Prostate gland (tissue), 2 donors: ENCODE data around the gene LIN37. TPM values are rescaled to one million over a fixed set of nuclear protein-coding genes. Genes with fewer than 3 reads are reported as not detected.

Experiments used
- DNase-seq: peaks from one replicate; pipeline ENCODE4 v3.0.0-alpha.2; 2019; ENCODE audit warnings: low spot score
- H3K27ac ChIP-seq, 2 donors: fragments of 200-600 bp; sonication (generic); 2 replicates each; pipeline ENCODE4 v1.5.1; 2017 to 2019
- H3K27me3 ChIP-seq: fragments of 200-600 bp; sonication (generic); replicated peaks from 2 replicates; pipeline ENCODE4 v1.5.1; 2019; ENCODE audit not compliant: insufficient read depth
- H3K36me3 ChIP-seq, 2 donors: fragments of 200-600 bp; sonication (generic); 1 replicate in 1 of 2; 2 replicates in 1 of 2; pipeline versions ENCODE4 v1.5.1 to v1.8.1; 2017 to 2019
- H3K4me1 ChIP-seq: fragments of 200-600 bp; sonication (generic); replicated peaks from 2 replicates; pipeline ENCODE4 v1.5.1; 2019
- H3K4me3 ChIP-seq, 2 donors: fragments of 200-600 bp; sonication (generic); 2 replicates each; pipeline ENCODE4 v1.5.1; 2017 to 2019
- H3K9me3 ChIP-seq: fragments of 200-600 bp; sonication (generic); 2 replicates; pipeline ENCODE4 v1.5.1; 2017
- POLR2A ChIP-seq: fragments of 450-650 bp; IDR thresholded peaks from one replicate; pipeline ENCODE4 v1.6.1; 2016; ENCODE audit warnings: antibody characterized with exemption, mild to moderate bottlenecking
- POLR2AphosphoS5 ChIP-seq: sonication (generic); formaldehyde crosslinking; IDR thresholded peaks from one replicate; pipeline ENCODE4 v1.6.1; 2017; ENCODE audit warnings: antibody characterized with exemption
- WGBS: methylation state at CpG from one replicate; pipeline ENCODE4 v1.1.5; 2018; 5-methylcytosine and 5-hydroxymethylcytosine counted together
- intact Hi-C: fragments of 100-400 bp; cut with DNase I; formaldehyde crosslinking; loops from one replicate; pipeline ENCODE4 v1.14.2; 2022
- total RNA-seq, 2 donors: library from RNA; depleted of rRNA; stranded (reverse); fragments of >200 nt; gene quantifications; one replicate each; pipeline ENCODE4 v1.1.0, GENCODE V29; 2016
- TF ChIP-seq, protein P1 (sequence below), 4 experiments: fragments of 200-600 bp in 2 of 4; fragments of 450-650 bp in 2 of 4; sonication (generic) in 2 of 4; IDR thresholded peaks; 1 replicate in 3 of 4; 2 replicates in 1 of 4; pipeline ENCODE4 v1.5.1; 2016 to 2019; ENCODE audit warnings: antibody characterized with exemption in 4 of 4, mild to moderate bottlenecking in 2 of 4, moderate library complexity in 2 of 4

Gene LIN37
- total RNA-seq, 2 donors from 2014 or later, result 4.2 to 13.0 TPM

- intact Hi-C loops, result no loop called here
- TF ChIP-seq POLR2A (no peak), POLR2AphosphoS5 (no peak)
- TF ChIP-seq, protein P1, sequence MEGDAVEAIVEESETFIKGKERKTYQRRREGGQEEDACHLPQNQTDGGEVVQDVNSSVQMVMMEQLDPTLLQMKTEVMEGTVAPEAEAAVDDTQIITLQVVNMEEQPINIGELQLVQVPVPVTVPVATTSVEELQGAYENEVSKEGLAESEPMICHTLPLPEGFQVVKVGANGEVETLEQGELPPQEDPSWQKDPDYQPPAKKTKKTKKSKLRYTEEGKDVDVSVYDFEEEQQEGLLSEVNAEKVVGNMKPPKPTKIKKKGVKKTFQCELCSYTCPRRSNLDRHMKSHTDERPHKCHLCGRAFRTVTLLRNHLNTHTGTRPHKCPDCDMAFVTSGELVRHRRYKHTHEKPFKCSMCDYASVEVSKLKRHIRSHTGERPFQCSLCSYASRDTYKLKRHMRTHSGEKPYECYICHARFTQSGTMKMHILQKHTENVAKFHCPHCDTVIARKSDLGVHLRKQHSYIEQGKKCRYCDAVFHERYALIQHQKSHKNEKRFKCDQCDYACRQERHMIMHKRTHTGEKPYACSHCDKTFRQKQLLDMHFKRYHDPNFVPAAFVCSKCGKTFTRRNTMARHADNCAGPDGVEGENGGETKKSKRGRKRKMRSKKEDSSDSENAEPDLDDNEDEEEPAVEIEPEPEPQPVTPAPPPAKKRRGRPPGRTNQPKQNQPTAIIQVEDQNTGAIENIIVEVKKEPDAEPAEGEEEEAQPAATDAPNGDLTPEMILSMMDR (IDR thresholded peaks at IDR 0.05), result no peak
Observed at GRCh38 chr19:35790981-35791813, 42.8 kb downstream of the LIN37 start.

DNA sequence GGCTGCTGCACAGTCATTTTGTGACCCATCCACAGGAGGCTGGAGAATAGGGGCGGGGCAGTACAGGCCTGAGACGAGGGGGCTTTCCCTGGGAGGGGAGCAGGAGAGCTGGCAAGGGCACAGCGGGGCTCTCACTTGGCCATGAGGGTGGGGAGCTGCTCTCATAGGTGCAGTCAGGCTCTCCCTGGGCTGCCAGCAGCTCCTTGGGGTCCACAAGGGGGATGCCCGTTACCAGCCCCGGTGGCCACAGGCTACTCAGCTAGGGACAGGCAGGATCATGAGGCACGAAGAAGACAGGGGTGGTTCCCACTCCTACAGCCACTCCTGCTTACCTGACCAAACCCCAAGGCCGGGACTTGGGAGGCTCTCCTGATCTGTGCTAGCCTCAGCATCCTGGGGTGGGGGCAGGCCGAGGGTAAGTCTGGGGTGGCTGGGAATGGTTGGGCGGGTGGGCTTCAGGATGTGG is 43.5 kb downstream of the LIN37 start:
- no peaks in the 10 kb centered on the region for H3K36me3 ChIP-seq
- 89% methylated on average over 9 of the region's 9 CpGs for WGBS
- no peak overlapping the region for H3K27ac ChIP-seq
- H3K27me3 ChIP-seq, result peaks cover 5% of the 10 kb centered on the region
- H3K4me3 ChIP-seq, result no peak overlapping the region
- no peak for DNase-seq
- TF ChIP-seq POLR2A (no peak), POLR2AphosphoS5 (no peak)
- TF ChIP-seq, protein P1 (IDR thresholded peaks at IDR 0.05), result no peak
- intact Hi-C loops, result no loop called here
- no peaks in the 10 kb centered on the region for H3K9me3 ChIP-seq
- no peaks in the 10 kb centered on the region for H3K4me1 ChIP-seq

More at GRCh38 chr19:35790981-35791813, 42.8 kb downstream of the LIN37 start:
- Histone ChIP-seq H3K4me1 (no peaks in the 10 kb centered on the region), H3K27ac (no peak overlapping the region), H3K4me3 (no peak overlapping the region), H3K36me3 (no peaks in the 10 kb centered on the region), H3K27me3 (no peaks in the 10 kb centered on the region), H3K9me3 (no peaks in the 10 kb centered on the region)
- 63% methylated on average over 19 of the region's 20 CpGs for WGBS
- no peak for DNase-seq

DNA sequence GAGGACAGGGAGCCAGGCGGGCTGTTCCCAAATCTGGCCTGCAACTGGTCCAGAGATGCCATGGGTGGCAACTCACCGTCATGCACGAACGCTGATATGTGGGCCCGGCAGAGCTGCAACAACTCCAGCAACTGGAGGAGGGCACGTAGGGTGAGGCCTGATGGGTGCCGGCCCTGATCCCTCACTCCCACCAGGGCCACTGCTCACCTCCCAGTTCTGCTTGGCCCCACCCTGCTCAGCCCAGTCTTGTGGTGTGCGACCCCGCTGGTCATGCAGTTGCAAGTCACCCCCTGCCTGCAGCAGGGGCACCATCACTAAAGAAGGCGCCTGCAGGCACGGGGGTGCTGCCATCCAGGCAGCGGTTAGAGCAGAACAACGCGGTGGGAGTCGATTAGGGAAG is 43.9 kb downstream of the LIN37 start:
- H3K27me3 ChIP-seq, result peaks cover 9% of the 10 kb centered on the region
- WGBS, result 87% methylated on average over 15 of the region's 15 CpGs
- H3K9me3 ChIP-seq, result no peaks in the 10 kb centered on the region
- intact Hi-C loops, result no loop called here
- H3K4me1 ChIP-seq, result no peaks in the 10 kb centered on the region
- H3K27ac ChIP-seq, result no peak overlapping the region
- TF ChIP-seq, protein P1 (IDR thresholded peaks at IDR 0.05), result no peak
- no peak for TF ChIP-seq POLR2AphosphoS5
- no peak for TF ChIP-seq POLR2A
- H3K4me3 ChIP-seq, result no peak overlapping the region
- no peaks in the 10 kb centered on the region for H3K36me3 ChIP-seq
- no peak for DNase-seq

- Histone ChIP-seq H3K9me3 (no peaks in the 10 kb centered on the region), H3K4me3 (no peak overlapping the region), H3K27me3 (peaks cover 12% of the 10 kb centered on the region), H3K4me1 (peaks cover 2% of the 10 kb centered on the region), H3K27ac (no peak overlapping the region), H3K36me3 (no peaks in the 10 kb centered on the region)
- TF ChIP-seq POLR2A (no peak), POLR2AphosphoS5 (no peak)
- TF ChIP-seq, protein P1 (IDR thresholded peaks at IDR 0.05), result no peak
- 66% methylated on average over 8 of the region's 8 CpGs for whole genome bisulfite sequencing
- intact Hi-C loops, result no loop called here
- DNase-seq, result no peak
Observed at GRCh38 chr19:35792888-35793287, 44.5 kb downstream of the LIN37 start.
